HL-60/S4 treated with retinoic acid at 250 ng/mL for 4 days and 3 days (cell line): ENCODE data around the gene HACD1.

Experiments used
- in situ Hi-C: fragments of 300-500 bp; cut with MboI; formaldehyde crosslinking; loops from 2 replicates; pipeline ENCODE4 v1.7.0; 2022; ENCODE audit warnings: low sequenced_read_pairs

HACD1 gene

GRCh38 chr10:17617031-17617911 is at the start of gene HACD1:
HACD1 (minus strand) TSS chr10:17617374; CDS start chr10:17617339, 35 bp downstream.
- in situ Hi-C loops = loop anchor here (25.0 kb wide), 2 partner anchors 120 to 620 kb away; no protein-coding TSS in a partner anchor

GRCh38 chr10:17665747-17666146 is 48.6 kb upstream of the HACD1 start:
- in situ Hi-C loops = no loop called here

GRCh38 chr10:17663450-17663849 is 46.3 kb upstream of the HACD1 start:
- in situ Hi-C loops = no loop called here

- in situ Hi-C loops = no loop called here
These were observed 45.3 kb upstream of the HACD1 start for GRCh38 chr10:17662193-17663138.

GRCh38 chr10:17661510-17661909 is 44.3 kb upstream of the HACD1 start:
- in situ Hi-C loops = no loop called here

GRCh38 chr10:17660921-17661320 is 43.7 kb upstream of the HACD1 start:
- in situ Hi-C loops = no loop called here

- in situ Hi-C loops = no loop called here
These were observed 42.2 kb upstream of the HACD1 start for GRCh38 chr10:17659365-17659764.

- in situ Hi-C loops = no loop called here
These were observed 39.9 kb upstream of the HACD1 start for GRCh38 chr10:17657103-17657500.

- in situ Hi-C loops = no loop called here
These were observed 38.5 kb upstream of the HACD1 start for GRCh38 chr10:17655567-17656146.

GRCh38 chr10:17655009-17655408 is 37.8 kb upstream of the HACD1 start:
- in situ Hi-C loops = no loop called here

GRCh38 chr10:17652585-17652984 is 35.4 kb upstream of the HACD1 start:
- in situ Hi-C loops = no loop called here

GRCh38 chr10:17651896-17652295 is 34.7 kb upstream of the HACD1 start:
- in situ Hi-C loops = no loop called here

GRCh38 chr10:17650416-17650815 is 33.2 kb upstream of the HACD1 start:
- in situ Hi-C loops = no loop called here

- in situ Hi-C loops = no loop called here
These were observed 32.7 kb upstream of the HACD1 start for GRCh38 chr10:17649836-17650235.

GRCh38 chr10:17649052-17649451 is 31.9 kb upstream of the HACD1 start:
- in situ Hi-C loops = no loop called here

GRCh38 chr10:17648243-17649035 is 31.3 kb upstream of the HACD1 start:
- in situ Hi-C loops = no loop called here

GRCh38 chr10:17647326-17647725 is 30.2 kb upstream of the HACD1 start:
- in situ Hi-C loops = no loop called here

- in situ Hi-C loops = no loop called here
These were observed 28.6 kb upstream of the HACD1 start for GRCh38 chr10:17645621-17646345.

GRCh38 chr10:17644485-17644943 is 27.3 kb upstream of the HACD1 start:
- in situ Hi-C loops = no loop called here
